ENCODE results near the gene TRIM64C. TPM values are rescaled to one million over a fixed set of nuclear protein-coding genes. Genes with fewer than 3 reads are reported as not detected.
"Not testable (repeated sequence)": the region's sequence is repeated elsewhere in the genome, so short reads cannot be mapped to it uniquely, and the experiment has no call there.

Gene TRIM64C
- total and polyA plus RNA-seq, 2 of the 8 experiments (the other 6 are each of a cell fraction or from before 2014, with no cell fraction given): not detected

- H3K27ac ChIP-seq (ENCODE audit: low read depth, low read length); H3K79me2 ChIP-seq (ENCODE audit: control insufficient read depth in 1 of 2, insufficient read depth in 2 of 2, low read length in 2 of 2); H4K20me1 ChIP-seq (replicated peaks in 1 of 2; ENCODE audit: control insufficient read depth in 1 of 2, insufficient read depth in 2 of 2, low read length in 2 of 2); H3K9ac ChIP-seq (replicated peaks in 1 of 4; ENCODE audit: extremely low read depth in 1 of 4, low read depth in 3 of 4, low read length in 3 of 4); H2BK12ac ChIP-seq (ENCODE audit: low read depth, low read length); H3K23ac ChIP-seq (ENCODE audit: insufficient read length); H3K27me3 ChIP-seq (replicated peaks in 1 of 4; ENCODE audit: control insufficient read depth in 3 of 4, extremely low read depth in 1 of 4, insufficient read depth in 3 of 4, low read length in 3 of 4); POLR2A ChIA-PET (ENCODE audit: partially characterized antibody); H4K8ac ChIP-seq (ENCODE audit: extremely low read depth, insufficient read depth, low read length); H3K4me3 ChIP-seq (ENCODE audit: extremely low read depth in 1 of 4, insufficient read depth in 2 of 4, low read depth in 3 of 4, low read length in 4 of 4); H3K4me2 ChIP-seq (ENCODE audit: insufficient read depth in 1 of 2, low read depth in 2 of 2, low read length in 2 of 2); H4K5ac ChIP-seq (ENCODE audit: insufficient read length, low read depth, low read length); H2AK5ac ChIP-seq (ENCODE audit: low read depth, low read length); CTCF ChIA-PET (ENCODE audit: partially characterized antibody); H3K4ac ChIP-seq (replicated peaks; ENCODE audit: insufficient read length, low read depth, low read length); H3K4me1 ChIP-seq (replicated peaks in 1 of 4; ENCODE audit: control insufficient read depth in 3 of 4, insufficient read depth in 4 of 4, low read length in 3 of 4); H2BK5ac ChIP-seq (ENCODE audit: low read depth, low read length); H2BK15ac ChIP-seq (ENCODE audit: low read length); H3K14ac ChIP-seq (ENCODE audit: insufficient read length); FAIRE-seq; H3K36me3 ChIP-seq (ENCODE audit: control insufficient read depth in 2 of 4, insufficient read depth in 4 of 4, low read length in 3 of 4); H3K23me2 ChIP-seq (ENCODE audit: low read depth, low read length); H3K79me1 ChIP-seq (ENCODE audit: low read depth, low read length); H3K18ac ChIP-seq (ENCODE audit: extremely low read depth, low read length); H2BK20ac ChIP-seq (ENCODE audit: low read length); H2AFZ ChIP-seq (ENCODE audit: low read length); H4K91ac ChIP-seq (replicated peaks; ENCODE audit: insufficient read length, low read length); H3K56ac ChIP-seq (replicated peaks; ENCODE audit: insufficient read length, low read depth, low read length); DNase-seq (ENCODE audit: low read depth in 1 of 2, low spot score in 2 of 2); H2BK120ac ChIP-seq (replicated peaks; ENCODE audit: low read depth, low read length): not testable (repeated sequence)
- H3K9me3 ChIP-seq (ENCODE audit: insufficient read depth in 2 of 2, low read depth in 1 of 2, low read length in 1 of 2): peaks cover 15 to 42% of the 10 kb centered on the region in 2 experiments
- WGBS, 2 experiments (ENCODE audit: extremely low coverage in 1 of 2, insufficient coverage in 1 of 2, insufficient read length in 1 of 2, insufficient replicate concordance in 2 of 2, low coverage in 1 of 2, low lambda C conversion rate in 2 of 2, missing lambda C conversion rate in 1 of 2): 83% methylated on average over 9 of the region's 38 CpGs; no CpG with 5 or more reads in 1 of the 2 experiments
Observed at GRCh38 chr11:49049821-49050220, 9.1 kb downstream of the TRIM64C start.

- not testable (repeated sequence) for FAIRE-seq; H3K14ac ChIP-seq (ENCODE audit: insufficient read length); DNase-seq (ENCODE audit: low read depth in 1 of 2, low spot score in 2 of 2)
Observed at GRCh38 chr11:49048229-49048628, 10.7 kb downstream of the TRIM64C start.

More at GRCh38 chr11:49048229-49048628, 10.7 kb downstream of the TRIM64C start:
- H3K23me2 ChIP-seq (ENCODE audit: low read depth, low read length); H3K4me1 ChIP-seq (replicated peaks in 1 of 4; ENCODE audit: control insufficient read depth in 3 of 4, insufficient read depth in 4 of 4, low read length in 3 of 4); H3K4me3 ChIP-seq (ENCODE audit: extremely low read depth in 1 of 4, insufficient read depth in 2 of 4, low read depth in 3 of 4, low read length in 4 of 4); H3K36me3 ChIP-seq (ENCODE audit: control insufficient read depth in 2 of 4, insufficient read depth in 4 of 4, low read length in 3 of 4); H2BK12ac ChIP-seq (ENCODE audit: low read depth, low read length); H3K79me2 ChIP-seq (ENCODE audit: control insufficient read depth in 1 of 2, insufficient read depth in 2 of 2, low read length in 2 of 2); H2AFZ ChIP-seq (ENCODE audit: low read length); H3K79me1 ChIP-seq (ENCODE audit: low read depth, low read length); H4K20me1 ChIP-seq (replicated peaks in 1 of 2; ENCODE audit: control insufficient read depth in 1 of 2, insufficient read depth in 2 of 2, low read length in 2 of 2); POLR2A ChIA-PET (ENCODE audit: partially characterized antibody); H3K56ac ChIP-seq (replicated peaks; ENCODE audit: insufficient read length, low read depth, low read length); H3K9ac ChIP-seq (replicated peaks in 1 of 4; ENCODE audit: extremely low read depth in 1 of 4, low read depth in 3 of 4, low read length in 3 of 4); H2BK20ac ChIP-seq (ENCODE audit: low read length); H3K27ac ChIP-seq (ENCODE audit: low read depth, low read length); H4K5ac ChIP-seq (ENCODE audit: insufficient read length, low read depth, low read length); CTCF ChIA-PET (ENCODE audit: partially characterized antibody); H2BK120ac ChIP-seq (replicated peaks; ENCODE audit: low read depth, low read length); H3K18ac ChIP-seq (ENCODE audit: extremely low read depth, low read length); H3K4ac ChIP-seq (replicated peaks; ENCODE audit: insufficient read length, low read depth, low read length); H4K91ac ChIP-seq (replicated peaks; ENCODE audit: insufficient read length, low read length); H2BK5ac ChIP-seq (ENCODE audit: low read depth, low read length); H2BK15ac ChIP-seq (ENCODE audit: low read length); H4K8ac ChIP-seq (ENCODE audit: extremely low read depth, insufficient read depth, low read length); H2AK5ac ChIP-seq (ENCODE audit: low read depth, low read length); H3K4me2 ChIP-seq (ENCODE audit: insufficient read depth in 1 of 2, low read depth in 2 of 2, low read length in 2 of 2); H3K23ac ChIP-seq (ENCODE audit: insufficient read length); H3K27me3 ChIP-seq (replicated peaks in 1 of 4; ENCODE audit: control insufficient read depth in 3 of 4, extremely low read depth in 1 of 4, insufficient read depth in 3 of 4, low read length in 3 of 4): not testable (repeated sequence)
- 93% methylated on average over 19 of the region's 28 CpGs; no CpG with 5 or more reads in 1 of the 2 experiments for whole genome bisulfite sequencing, 2 experiments (ENCODE audit: extremely low coverage in 1 of 2, insufficient coverage in 1 of 2, insufficient read length in 1 of 2, insufficient replicate concordance in 2 of 2, low coverage in 1 of 2, low lambda C conversion rate in 2 of 2, missing lambda C conversion rate in 1 of 2)
- H3K9me3 ChIP-seq (ENCODE audit: insufficient read depth in 2 of 2, low read depth in 1 of 2, low read length in 1 of 2): peaks cover 10 to 39% of the 10 kb centered on the region in 2 experiments; a peak in 3 of 4 replicates

Measured in H1 (cell line).